ENCODE measurements around the gene UGT8. TPM values are rescaled to one million over a fixed set of nuclear protein-coding genes. Genes with fewer than 3 reads are reported as not detected.

Gene UGT8
- total and polyA plus RNA-seq, 3 donors from 2014 or later, result 4.1 to 6.9 (median 5.6) TPM

GRCh38 chr4:114601304-114602052 lies 2.9 kb downstream of the UGT8 start:
- Histone ChIP-seq H3K4me3 (no peak overlapping the region), H3K9me3 (no peaks in the 10 kb centered on the region), H3K27me3 (no peaks in the 10 kb centered on the region), H3K27ac (no peak overlapping the region), H3K36me3 (ENCODE audit: low read depth, missing control alignments) (no peaks in the 10 kb centered on the region), H3K4me1 (peaks cover 4% of the 10 kb centered on the region)
- DNase-seq, result no peak
- 80 to 88% methylated on average over 5 of the region's 5 CpGs for WGBS, 2 donors
- TF ChIP-seq CTCF (IDR thresholded peaks at IDR 0.05) (no peak), POLR2A (IDR thresholded peaks at IDR 0.05) (no peak)
- intact Hi-C loops (cut with DNase I; ENCODE audit: low total_unique reads), result no loop called here

DNA sequence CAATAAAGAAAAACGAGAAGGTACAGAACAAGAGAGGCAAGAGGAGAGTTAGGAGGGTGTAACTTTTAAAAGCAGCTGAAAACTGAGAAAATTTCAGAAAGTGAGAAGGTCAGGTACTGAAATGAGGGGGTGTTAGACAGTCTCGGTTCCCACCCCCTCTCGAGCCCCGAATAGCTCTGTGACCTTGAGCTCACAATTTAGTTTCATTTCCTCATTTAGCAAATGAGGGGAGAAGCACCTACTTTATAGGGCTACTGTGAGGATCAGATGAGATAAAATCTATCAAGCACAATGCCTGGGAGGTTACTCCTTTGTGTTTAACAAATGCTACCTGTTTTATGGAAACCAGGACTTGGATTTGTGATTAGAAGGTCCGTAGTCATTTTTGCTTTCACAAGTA lies 4.9 kb downstream of the UGT8 start:
- intact Hi-C loops (cut with DNase I; ENCODE audit: low total_unique reads), result no loop called here
- no peaks in the 10 kb centered on the region for H3K36me3 ChIP-seq (ENCODE audit: low read depth, missing control alignments)
- no peaks in the 10 kb centered on the region for H3K9me3 ChIP-seq
- no peaks in the 10 kb centered on the region for H3K4me1 ChIP-seq
- no peak overlapping the region for H3K4me3 ChIP-seq
- WGBS, 2 donors, result 72 to 75% methylated on average over 5 of the region's 5 CpGs
- TF ChIP-seq CTCF (IDR thresholded peaks at IDR 0.05), result no peak
- TF ChIP-seq POLR2A (IDR thresholded peaks at IDR 0.05), result no peak
- H3K27me3 ChIP-seq, result no peaks in the 10 kb centered on the region
- no peak for DNase-seq
- no peak overlapping the region for H3K27ac ChIP-seq

DNA sequence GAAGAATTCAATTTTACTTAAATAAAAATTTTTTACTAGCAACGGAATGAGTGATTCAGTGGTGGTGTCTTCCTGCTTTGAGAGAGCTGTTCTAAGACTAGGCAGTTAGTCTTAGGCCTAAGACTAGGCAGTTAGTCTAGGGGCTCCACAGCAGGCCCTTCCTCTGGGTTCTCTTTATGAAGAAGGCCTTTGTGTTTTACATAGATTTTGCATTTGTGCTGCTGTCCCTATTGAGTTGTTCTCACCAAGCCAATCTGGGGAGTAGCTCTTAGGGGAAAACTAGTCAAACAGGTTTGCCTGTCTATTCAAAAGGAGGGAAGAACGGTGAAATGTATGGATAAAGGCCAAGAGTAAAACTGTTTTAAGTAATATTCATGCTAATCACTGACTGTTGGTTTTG lies 7.6 kb downstream of the UGT8 start:
- H3K4me1 ChIP-seq, result no peaks in the 10 kb centered on the region
- 69 to 76% methylated on average over 2 of the region's 2 CpGs for WGBS, 2 donors
- TF ChIP-seq POLR2A (IDR thresholded peaks at IDR 0.05) (no peak), CTCF (IDR thresholded peaks at IDR 0.05) (no peak)
- no peak overlapping the region for H3K27ac ChIP-seq
- intact Hi-C loops (cut with DNase I; ENCODE audit: low total_unique reads), result no loop called here
- no peaks in the 10 kb centered on the region for H3K9me3 ChIP-seq
- no peak for DNase-seq
- H3K27me3 ChIP-seq, result no peaks in the 10 kb centered on the region
- H3K4me3 ChIP-seq, result no peak overlapping the region
- H3K36me3 ChIP-seq (ENCODE audit: low read depth, missing control alignments), result no peaks in the 10 kb centered on the region

DNA sequence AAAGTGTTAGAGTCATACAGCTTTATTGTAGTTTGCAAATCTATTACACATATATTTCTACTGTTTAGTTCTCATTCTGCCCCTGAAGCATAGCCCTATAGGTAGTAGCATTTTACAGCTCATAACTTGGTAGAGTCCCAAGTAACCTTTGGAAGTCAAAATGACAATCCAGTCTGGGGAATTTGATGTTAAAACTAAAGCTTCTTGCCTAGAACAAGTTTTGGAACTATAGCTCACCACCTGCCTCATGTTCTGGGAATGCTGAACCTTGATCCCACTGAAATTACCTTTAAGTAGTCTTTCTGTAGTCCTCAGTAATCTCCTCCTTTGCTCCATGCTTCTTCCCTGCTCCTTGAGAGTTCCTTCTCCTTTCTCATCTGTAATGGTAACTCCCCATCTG lies 8.4 kb downstream of the UGT8 start:
- no peak for DNase-seq
- Histone ChIP-seq H3K4me3 (no peak overlapping the region), H3K9me3 (no peaks in the 10 kb centered on the region), H3K36me3 (ENCODE audit: low read depth, missing control alignments) (no peaks in the 10 kb centered on the region), H3K27me3 (no peaks in the 10 kb centered on the region), H3K4me1 (no peaks in the 10 kb centered on the region), H3K27ac (no peak overlapping the region)
- TF ChIP-seq POLR2A (IDR thresholded peaks at IDR 0.05), result no peak
- TF ChIP-seq CTCF (IDR thresholded peaks at IDR 0.05), result no peak
- intact Hi-C loops (cut with DNase I; ENCODE audit: low total_unique reads), result no loop called here

- H3K36me3 ChIP-seq (ENCODE audit: low read depth, missing control alignments), result no peaks in the 10 kb centered on the region
- H3K27ac ChIP-seq, result no peak overlapping the region
- intact Hi-C loops (cut with DNase I; ENCODE audit: low total_unique reads), result no loop called here
- H3K9me3 ChIP-seq, result no peaks in the 10 kb centered on the region
- no peaks in the 10 kb centered on the region for H3K27me3 ChIP-seq
- H3K4me1 ChIP-seq, result no peaks in the 10 kb centered on the region
- no peak overlapping the region for H3K4me3 ChIP-seq
- 80 to 84% methylated on average over 4 of the region's 4 CpGs for WGBS, 2 donors
- no peak for DNase-seq
- TF ChIP-seq POLR2A (IDR thresholded peaks at IDR 0.05) (no peak), CTCF (IDR thresholded peaks at IDR 0.05) (no peak)
Observed at GRCh38 chr4:114613560-114613959, 15.0 kb downstream of the UGT8 start.

Measured in testis (tissue), 3 donors.